HG02798 (cell line): ENCODE data around the gene TWNK.

Experiments used
- ATAC-seq: cut with Tn5 transposase; IDR thresholded peaks from one replicate; pipeline ENCODE4 v1.9.1; 2021; ENCODE audit warnings: mild to moderate bottlenecking; ENCODE audit not compliant: unreplicated experiment, poor library complexity

The TWNK gene

DNA sequence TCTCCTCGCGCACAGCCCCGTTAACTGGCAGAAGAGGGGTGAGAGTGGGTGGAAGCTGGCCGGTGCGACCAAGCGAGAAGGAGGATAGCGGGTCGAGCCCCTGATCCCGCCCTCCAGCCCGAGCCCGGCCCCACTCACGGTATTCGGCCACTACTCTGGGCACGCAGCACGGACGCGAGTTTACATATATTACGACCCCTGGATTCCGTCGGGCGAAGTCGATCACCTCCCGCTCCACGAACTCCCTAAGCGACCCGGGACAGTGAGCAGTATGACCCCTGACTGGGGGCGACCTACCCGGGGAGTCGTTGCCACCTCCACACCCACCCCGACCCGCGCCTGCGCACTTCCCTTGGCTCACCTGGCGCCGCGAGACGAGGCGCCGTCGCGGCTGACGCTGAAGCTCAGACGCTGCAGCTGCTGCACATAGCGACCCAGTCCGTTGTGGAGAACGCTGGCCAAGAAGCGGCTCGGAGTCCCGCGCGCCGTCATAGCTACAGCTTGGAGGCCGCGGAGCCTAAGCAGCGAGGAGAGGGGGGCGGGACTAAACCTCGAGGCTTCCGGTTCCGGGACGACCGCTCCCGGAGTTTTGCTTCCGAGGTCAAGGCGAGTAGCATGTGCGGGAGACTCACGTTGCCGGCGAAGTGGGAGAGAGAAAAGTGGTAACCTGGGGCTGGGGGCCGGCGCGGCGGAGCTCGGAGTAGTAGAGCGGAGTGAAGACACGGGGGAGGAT lies at the start of gene TWNK, which contains the start of gene MRPL43:
Gene TWNK, plus strand, starts transcription at position 592 of the 733 bp plus-strand sequence. CDS start 668 bp downstream, outside the sequence.
Gene MRPL43, minus strand, starts transcription at position 546 of the 733 bp plus-strand sequence. Its CDS starts 54 bp downstream, at position 492.
- ATAC-seq: peak; percentile 85

DNA sequence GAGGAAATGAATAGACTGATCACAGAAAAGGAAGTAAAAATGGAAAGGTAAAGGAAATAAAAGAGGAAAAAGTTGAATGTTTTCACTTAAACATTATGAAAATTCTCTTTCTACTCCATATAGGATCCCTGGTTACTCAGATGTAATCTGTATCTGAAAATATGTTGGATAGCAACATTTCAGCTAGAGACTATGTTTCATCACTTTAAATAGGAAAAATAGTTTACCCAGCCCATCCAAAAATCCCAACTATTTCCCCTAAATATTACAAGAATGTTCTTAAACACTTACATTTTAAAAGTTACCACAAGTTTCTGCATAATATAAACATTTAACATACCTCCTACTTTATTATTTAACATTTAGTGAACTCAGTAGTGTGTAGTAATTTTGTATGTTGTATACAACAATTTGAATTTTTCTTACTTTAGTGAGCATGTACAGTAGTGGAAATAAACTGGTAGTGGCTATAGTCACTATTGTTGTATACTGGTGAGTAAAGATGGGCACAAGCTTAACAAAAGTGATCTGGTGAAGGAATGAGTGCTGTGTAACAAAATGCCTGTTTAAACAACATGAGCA lies 47.5 kb upstream of the TWNK start:
- ATAC-seq: no peak

DNA sequence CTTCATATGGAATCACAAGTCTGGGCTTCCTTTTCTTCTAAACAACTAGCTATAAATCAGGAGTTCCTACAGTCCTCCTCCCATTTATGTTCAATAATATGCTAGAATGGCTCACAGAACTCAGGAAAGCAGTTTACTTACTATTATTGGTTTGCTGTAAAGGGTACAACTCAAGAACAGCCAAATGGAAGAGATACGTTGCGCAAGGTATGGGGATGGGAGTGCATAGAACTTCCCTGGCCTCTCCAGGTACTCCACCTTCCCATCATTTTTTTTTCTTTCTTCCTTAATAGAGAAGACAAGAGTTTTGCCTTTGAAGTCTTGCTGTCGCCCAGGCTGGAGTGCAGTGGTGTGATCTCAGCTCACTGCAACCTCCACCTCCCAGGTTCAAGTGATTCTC lies 45.1 kb upstream of the TWNK start:
- ATAC-seq: no peak

DNA sequence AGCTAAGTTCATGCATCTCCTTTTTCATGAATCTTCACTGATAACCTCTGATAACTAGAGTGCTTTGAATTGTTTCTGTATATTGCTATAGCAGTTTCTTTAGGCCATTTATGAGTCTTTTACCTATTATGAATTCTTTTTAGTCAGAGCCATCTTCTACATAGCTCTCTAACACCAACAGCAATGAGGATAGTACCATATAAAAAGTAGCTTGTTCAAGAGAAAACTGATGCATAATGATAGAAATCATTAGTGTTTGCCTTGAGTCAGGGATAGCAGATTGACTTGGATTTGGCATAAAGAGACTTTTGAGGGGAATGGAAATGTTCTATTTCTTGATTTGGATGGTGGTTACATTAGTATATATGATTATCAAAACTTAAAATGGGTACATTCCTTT lies 43.8 kb upstream of the TWNK start:
- no peak for ATAC-seq

DNA sequence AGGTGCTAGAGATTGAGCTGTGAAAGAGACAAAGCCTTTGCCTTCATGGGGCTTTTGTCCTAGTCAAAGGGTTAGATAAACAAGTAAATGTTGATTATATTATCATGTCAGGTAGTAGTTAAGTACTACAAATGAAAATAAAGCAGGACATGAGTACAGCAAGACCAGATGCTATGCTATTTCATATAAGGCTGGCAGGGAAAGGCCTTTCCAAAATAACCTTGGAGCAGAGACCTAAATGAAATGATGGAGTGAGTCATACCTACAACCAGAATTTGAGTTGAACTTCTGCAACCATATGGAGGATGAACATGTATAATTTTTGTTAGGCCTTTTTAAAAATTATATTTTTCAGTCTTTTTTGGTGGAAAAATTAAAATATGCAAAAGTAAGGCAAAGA lies 41.6 kb upstream of the TWNK start:
- ATAC-seq: no peak

DNA sequence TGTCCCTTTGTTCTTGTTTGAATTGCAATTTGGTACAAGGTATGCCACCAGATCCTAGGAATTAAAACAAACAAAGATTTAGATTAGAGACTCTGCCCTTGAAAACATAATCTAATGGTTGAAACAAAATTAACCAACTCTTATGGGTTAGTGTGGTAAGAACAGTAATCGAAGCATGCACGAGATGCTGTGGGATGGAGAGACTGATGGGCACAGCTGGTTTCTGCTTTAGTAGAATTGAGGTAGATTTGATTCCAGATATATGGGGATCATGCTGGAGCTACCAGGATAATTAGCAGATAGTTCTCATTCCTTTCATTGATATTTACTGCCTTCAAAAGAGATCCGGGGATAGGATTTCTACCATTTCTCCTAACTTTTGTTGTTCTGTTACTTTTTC lies 38.4 kb upstream of the TWNK start:
- ATAC-seq: no peak

DNA sequence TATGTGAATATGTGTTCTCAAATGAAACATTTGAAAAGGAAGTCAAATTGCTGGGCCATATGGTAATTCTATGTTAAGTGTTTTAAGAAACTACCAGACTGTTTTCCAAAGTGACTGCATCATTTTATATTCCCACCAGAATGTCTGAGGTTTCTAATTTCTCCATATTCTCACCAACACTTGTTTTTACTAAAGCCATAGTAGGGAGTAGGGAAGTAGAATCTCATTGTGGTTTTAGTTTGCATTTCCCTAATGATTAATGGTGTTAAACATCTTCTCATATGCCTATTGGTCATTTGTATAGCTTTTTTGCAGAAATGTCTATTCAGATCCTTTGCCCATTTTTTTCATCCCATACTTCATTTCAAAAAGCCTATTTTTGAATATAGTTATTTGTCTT lies 27.1 kb upstream of the TWNK start:
- ATAC-seq: no peak

DNA sequence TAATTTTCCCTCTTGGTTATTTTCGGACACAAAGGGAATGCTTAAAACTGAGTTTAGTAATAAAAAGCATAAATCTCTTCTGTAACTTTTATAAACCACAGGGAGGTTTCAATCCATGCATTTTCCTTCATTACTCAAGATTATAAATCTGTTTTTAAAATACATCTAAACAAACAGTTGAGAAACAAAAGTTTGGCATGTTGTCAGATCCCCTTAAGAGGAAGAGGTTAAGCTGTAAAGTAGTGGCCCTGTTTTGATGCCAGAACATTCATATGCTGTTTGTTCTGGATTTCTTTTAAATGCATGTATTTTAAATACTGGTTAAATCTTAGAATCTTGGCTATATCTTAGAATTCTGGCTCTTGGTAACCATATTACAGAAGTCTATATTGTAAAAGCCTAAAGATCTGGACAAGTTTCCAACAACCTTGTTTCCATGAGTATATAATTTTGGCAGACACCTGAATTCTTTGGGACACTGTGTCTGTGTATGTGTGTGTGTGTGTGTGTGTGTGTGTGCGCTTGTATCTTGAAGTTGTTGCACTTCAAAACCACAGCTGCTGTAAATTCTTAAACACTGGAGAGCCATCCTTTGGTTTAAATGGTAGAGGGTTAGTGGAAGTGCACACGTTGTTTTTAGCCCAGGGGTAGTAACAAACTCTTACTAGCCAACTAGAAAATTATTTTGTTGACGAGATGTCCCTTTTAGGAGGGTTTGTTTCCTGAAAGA lies 24.8 kb upstream of the TWNK start:
- no peak for ATAC-seq

DNA sequence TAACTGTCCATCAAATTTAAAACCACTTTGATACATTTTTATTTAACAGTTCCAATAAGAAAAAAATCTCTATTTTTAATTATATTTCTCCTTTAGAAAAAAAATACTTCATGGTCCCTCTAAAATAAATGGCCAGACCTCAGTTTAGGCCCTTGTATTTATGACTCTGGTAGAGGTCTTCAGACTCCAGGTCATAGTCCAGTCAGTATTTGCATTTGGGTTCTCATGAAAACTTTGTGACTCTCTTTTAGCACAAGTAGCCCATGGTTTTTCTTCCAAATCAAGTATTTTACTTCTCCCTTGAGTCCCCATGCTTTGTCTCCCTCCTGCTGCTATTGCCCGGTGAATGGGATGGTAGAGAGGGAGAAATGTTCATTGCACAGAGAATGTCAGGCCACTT lies 23.5 kb upstream of the TWNK start:
- no peak for ATAC-seq

DNA sequence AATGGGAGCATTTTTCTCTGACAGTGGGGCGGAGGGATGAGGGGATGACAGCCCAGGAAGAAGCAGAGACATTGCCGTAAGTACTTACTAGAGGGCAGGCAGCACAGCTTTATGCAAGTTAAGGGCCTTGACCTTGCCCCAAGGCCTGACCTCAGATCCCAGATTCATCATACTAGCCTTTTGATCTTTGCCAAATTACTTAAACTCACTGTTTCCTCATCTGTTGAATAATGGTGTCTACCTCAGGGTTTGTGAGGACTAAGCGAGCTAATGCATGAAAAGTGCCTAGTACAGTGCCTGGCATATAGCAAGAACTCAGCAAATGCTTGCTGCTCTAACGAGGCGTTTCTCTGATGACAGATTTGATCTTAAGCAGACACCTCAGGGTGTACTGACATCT lies 21.5 kb upstream of the TWNK start:
- ATAC-seq: no peak

DNA sequence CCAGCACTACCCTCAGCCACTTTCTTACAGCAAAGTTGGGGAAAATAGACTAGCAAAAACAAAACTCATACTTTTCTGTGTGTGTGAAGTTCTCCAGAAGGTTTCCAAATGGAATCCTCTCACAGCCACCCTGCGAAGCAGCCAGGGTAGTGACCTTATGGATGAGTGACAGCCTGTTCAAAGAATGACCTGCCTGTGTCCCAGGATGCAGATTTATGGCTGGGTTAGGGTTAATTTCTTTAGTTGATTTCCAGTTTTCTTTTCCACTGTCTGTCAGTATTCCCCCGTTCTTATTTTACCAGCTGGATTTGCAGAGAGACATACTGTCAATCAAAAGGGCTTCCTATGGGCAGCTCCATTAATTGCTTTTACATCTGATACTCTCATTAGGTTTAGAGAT lies 20.5 kb upstream of the TWNK start:
- no peak for ATAC-seq

DNA sequence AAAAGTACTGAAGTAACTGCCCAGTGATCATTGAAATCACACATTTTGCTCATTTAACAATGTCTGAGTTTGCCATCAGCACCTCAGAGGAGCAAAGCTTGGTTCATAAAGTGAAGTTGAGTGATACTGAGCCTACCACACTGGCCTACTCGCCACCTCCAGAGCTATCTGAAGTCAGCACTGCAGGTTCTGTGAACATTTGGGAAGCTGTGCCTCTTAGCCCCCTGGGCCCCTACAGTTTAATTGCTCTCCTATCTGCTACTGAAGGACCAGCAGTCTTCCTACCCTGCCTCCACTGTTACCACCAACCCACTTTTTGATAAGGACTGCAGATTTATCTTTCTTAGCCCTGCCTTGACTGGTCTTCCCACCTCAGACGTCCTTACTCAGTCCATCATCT lies 20.0 kb upstream of the TWNK start:
- ATAC-seq: no peak

DNA sequence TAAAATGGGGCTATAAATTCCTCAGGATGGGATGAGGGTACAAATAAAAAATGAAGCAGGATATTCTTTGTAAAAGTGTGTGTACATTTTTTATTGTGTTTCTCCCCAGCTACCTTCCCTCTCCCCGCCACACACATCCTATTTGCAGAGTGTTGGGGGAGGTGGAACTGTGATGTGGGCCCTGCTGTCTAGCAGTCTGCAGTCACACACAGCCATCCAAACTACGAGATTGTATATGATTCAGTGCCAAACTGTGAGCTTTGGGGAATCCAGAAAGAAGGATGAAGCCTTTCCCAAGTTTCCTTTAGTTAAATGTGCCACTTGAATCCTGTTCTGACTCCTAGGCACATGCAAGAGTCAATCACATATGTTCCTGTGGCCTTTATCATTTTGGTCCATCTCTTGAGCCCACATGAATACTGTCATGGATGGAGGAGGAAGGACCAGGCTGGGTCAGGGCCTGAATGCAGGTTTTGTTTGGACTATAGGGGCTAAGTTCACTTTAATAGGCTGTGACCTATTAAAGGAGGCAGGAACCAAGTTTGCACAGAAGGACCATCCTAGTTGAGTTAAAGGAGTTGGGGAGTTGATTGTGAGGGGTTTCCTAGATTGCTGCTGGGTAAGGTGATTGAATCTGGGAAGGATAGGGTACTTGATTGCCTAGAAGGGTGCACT lies 19.1 kb upstream of the TWNK start:
- no peak for ATAC-seq

DNA sequence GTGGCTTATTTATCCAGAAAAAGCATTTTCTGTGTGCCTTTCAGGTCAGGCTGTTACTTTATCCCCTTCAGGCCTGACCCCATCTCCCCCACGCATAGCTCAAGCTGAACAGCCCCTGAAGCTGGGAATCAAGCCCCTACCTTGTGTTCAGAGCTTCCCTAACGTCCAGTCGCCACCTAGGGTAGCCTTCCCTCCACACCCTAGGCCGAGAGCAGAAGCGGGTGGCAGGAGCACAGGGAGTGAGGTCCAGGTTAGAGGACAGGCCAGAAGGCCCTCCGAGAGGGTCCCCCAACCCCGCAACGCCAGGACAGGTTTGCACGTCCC lies 18.5 kb upstream of the TWNK start:
- no peak for ATAC-seq

DNA sequence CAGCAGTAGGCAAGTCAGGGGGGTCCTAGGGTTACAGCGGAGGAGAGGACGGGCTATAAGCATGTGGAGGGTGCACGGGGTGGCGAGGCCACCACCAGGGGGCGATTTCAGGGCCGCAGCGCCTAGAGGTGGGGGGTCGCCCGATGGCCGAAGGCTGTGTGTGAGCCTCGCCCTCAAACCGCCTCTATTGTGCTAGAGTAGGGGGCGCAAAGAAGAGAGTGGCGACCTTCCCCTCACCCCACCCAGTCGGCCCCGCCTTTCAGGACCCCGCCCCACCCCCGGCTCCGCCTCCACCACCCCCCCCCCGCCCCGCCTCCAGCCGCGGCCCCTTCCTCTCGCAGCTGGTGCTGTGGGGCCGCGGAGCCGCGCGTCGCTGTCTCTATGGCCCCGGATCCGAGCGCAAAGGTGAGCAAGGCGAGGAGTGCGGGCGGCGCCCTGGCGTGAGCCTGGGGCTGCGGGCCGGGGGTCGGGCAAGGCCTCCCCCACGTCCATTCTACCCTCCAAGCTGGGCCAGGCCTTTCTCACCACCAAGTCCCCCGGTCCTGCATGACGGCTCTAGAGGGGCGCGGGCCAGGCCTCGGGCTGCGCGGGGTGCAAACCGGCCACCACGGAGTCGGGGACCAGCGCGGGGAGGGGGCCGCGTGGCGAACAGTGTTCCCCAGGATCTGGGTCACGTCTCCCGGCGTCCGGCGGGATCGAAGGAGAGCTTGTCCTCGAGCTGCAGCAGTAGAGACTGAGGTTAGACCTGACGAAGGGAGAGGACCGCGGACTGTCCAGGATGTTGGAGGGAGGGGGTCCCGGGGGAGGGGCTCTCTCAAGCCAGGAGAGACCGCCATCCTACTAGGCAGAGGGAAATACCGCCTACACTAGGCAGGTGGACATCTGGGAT lies 17.9 kb upstream of the TWNK start, which contains the start of gene SEMA4G:
Gene SEMA4G, plus strand, starts transcription at position 318 of the 889 bp plus-strand sequence. CDS start 3,409 bp downstream, outside the sequence.
- ATAC-seq: peak; percentile 59

DNA sequence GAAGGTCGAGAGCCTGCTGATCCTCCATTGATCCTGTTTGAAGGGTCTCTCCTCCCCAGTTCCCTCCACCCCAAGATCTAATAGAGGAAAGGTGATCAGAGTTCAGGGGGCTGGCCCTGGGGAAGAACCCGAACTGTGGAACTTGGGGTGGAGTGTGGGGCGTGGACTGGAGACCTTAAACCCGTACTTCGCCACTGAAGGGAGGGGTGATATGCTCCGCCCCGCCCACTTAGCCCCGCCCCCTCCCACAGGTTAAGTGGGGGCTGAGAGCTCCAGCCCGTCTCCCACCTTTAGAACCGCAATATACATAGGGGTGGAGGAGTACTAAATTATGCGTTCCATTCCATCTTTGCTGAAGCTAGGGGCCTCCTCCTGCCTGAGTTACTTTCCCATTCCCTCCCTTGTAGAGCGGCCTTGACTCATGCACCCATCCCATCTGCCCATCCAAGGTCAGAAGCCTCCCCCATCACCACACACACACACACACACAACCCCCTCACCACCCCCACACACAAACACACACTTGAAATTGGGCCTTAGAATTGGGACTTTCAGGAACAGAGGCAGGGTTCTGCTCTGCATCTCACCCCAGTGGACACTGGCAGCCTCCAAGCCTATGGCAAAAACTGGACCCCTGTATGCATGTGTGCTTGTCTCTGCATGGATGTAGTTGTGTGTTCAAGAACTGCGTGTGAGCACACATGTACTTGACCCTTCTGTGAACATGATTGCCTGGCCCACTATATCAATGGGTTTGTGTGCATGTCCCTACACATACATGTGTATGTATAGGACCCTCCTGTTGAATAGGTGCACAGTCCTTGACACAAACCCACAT lies 17.0 kb upstream of the TWNK start:
- no peak for ATAC-seq

DNA sequence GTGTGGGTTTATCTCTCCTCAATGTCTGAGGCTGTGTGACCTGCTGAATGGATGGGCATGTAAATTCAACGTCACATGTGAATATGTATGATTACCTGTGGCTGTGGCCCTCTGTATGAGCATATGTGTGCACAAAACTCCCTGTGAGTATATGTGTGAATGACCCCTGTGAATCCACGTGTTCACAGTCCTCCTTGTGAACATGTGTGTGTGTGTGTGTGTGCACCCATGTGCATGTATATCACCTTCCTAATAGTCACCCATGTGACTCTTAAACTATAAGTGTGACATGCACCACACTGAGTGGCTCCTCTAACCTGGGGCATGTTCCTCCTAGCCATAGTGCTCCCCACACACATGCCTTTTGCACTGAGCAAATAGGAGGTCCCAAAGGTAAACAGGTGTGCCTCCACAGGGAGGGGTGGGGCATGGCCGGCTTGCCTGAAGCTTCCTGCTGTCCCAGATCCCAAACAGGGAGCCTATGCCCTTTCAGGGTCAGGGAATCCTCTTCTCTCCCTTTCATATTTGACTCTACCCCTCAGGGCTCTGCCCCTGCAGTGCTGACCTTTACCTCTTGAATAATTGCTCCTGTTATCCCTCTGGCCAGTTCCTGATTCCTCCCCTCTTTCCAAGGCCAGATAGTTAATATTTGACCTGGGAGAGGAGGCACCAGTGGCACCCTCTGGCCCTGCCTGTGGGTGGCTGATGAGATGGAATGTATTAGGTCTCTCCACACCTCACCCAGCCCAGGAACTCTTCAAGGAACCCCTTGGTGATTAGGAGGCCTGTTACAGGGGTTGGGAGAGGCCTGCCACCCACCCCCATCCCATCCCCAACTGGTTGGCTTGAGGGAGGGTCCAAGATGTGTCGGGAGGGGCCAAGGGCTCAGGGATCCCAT lies 16.2 kb upstream of the TWNK start:
- ATAC-seq: no peak
